H9 (cell line): ENCODE results near the gene CDK6. TPM values are rescaled to one million over a fixed set of nuclear protein-coding genes. Genes with fewer than 3 reads are reported as not detected.

Source experiments
- DNase-seq: peaks from one replicate; pipeline ENCODE4 v3.0.0-alpha.2; 2017
- H2AFZ ChIP-seq: one replicate; pipeline ENCODE4 v1.6.1; 2013; ENCODE audit warnings: mild to moderate bottlenecking, low read length, control low read depth, moderate library complexity
- H2AK5ac ChIP-seq: 2 replicates; pipeline ENCODE4 v1.6.1; 2013; ENCODE audit warnings: low read length, control low read depth, mixed read lengths; ENCODE audit not compliant: insufficient read length
- H2BK120ac ChIP-seq: one replicate; pipeline ENCODE4 v1.6.1; 2013; ENCODE audit warnings: low read depth, mild to moderate bottlenecking, low read length, control low read depth, inconsistent platforms; ENCODE audit not compliant: poor library complexity, severe bottlenecking
- H2BK12ac ChIP-seq: 2 replicates; pipeline ENCODE4 v1.6.1; 2013; ENCODE audit warnings: low read length, control low read depth, mixed read lengths, low read depth; ENCODE audit not compliant: insufficient read length
- H2BK15ac ChIP-seq: 2 replicates; pipeline ENCODE4 v1.6.1; 2013; ENCODE audit warnings: low read depth, low read length, control low read depth
- H2BK20ac ChIP-seq: one replicate; pipeline ENCODE4 v1.6.1; 2013; ENCODE audit warnings: low read depth, mild to moderate bottlenecking, low read length, control low read depth, inconsistent platforms; ENCODE audit not compliant: poor library complexity, severe bottlenecking
- H2BK5ac ChIP-seq: 2 replicates; pipeline ENCODE4 v1.6.1; 2013; ENCODE audit warnings: low read length, control low read depth, mixed read lengths; ENCODE audit not compliant: insufficient read length
- H3K14ac ChIP-seq: 2 replicates; pipeline ENCODE4 v1.6.1; 2013; ENCODE audit warnings: low read length, control low read depth; ENCODE audit not compliant: insufficient read depth
- H3K18ac ChIP-seq: 2 replicates; pipeline ENCODE4 v1.6.1; 2013; ENCODE audit warnings: low read depth, mild to moderate bottlenecking, mixed read lengths, low read length, control low read depth; ENCODE audit not compliant: insufficient read length
- H3K23ac ChIP-seq: 2 replicates; pipeline ENCODE4 v1.6.1; 2013; ENCODE audit warnings: low read length, control low read depth, mixed read lengths, low read depth; ENCODE audit not compliant: insufficient read length
- H3K23me2 ChIP-seq: 2 replicates; pipeline ENCODE4 v1.6.1; 2013; ENCODE audit warnings: low read depth, mild to moderate bottlenecking, mixed read lengths, low read length, control low read depth; ENCODE audit not compliant: insufficient read length, poor library complexity, severe bottlenecking
- H3K27ac ChIP-seq: 2 replicates; pipeline ENCODE4 v1.5.1; 2013; ENCODE audit warnings: low read length, control low read depth, mixed read lengths, low read depth; ENCODE audit not compliant: insufficient read length
- H3K27me3 ChIP-seq: 2 replicates; pipeline ENCODE4 v1.6.1; 2013; ENCODE audit warnings: low read length, control low read depth, inconsistent platforms; ENCODE audit not compliant: insufficient read depth
- H3K4ac ChIP-seq: 2 replicates; pipeline ENCODE4 v1.6.1; 2013; ENCODE audit warnings: low read depth, mild to moderate bottlenecking, control low read depth, inconsistent platforms, low read length, moderate library complexity
- H3K4me1 ChIP-seq: 2 replicates; pipeline ENCODE4 v1.6.1; 2013; ENCODE audit warnings: low read length, control low read depth, inconsistent platforms; ENCODE audit not compliant: insufficient read depth
- H3K4me2 ChIP-seq: 2 replicates; pipeline ENCODE4 v1.6.1; 2013; ENCODE audit warnings: low read length, control low read depth, mixed read lengths; ENCODE audit not compliant: insufficient read length, insufficient read depth
- H3K56ac ChIP-seq: 2 replicates; pipeline ENCODE4 v1.6.1; 2013; ENCODE audit warnings: low read depth, mild to moderate bottlenecking, mixed read lengths, low read length, control low read depth; ENCODE audit not compliant: insufficient read length
- H3K79me1 ChIP-seq: 2 replicates; pipeline ENCODE4 v1.6.1; 2013; ENCODE audit warnings: low read depth, mild to moderate bottlenecking, moderate library complexity, low read length, control low read depth, inconsistent platforms; ENCODE audit not compliant: insufficient read depth, poor library complexity, severe bottlenecking
- H3K79me2 ChIP-seq: 2 replicates; pipeline ENCODE4 v1.6.1; 2013; ENCODE audit warnings: low read length, control low read depth, inconsistent platforms; ENCODE audit not compliant: insufficient read depth
- H3K9ac ChIP-seq: 2 replicates; pipeline ENCODE4 v1.6.1; 2013; ENCODE audit warnings: low read length, control low read depth, mixed read lengths; ENCODE audit not compliant: insufficient read length; ENCODE audit errors: extremely low read depth
- H3K9me3 ChIP-seq: one replicate; pipeline ENCODE4 v1.6.1; 2013; ENCODE audit warnings: low read depth, low read length, inconsistent platforms; ENCODE audit not compliant: control insufficient read depth
- H3T11ph ChIP-seq: one replicate; pipeline ENCODE4 v1.6.1; 2013; ENCODE audit warnings: mild to moderate bottlenecking, low read length, control low read depth, inconsistent platforms
- H4K20me1 ChIP-seq: one replicate; pipeline ENCODE4 v1.6.1; 2013; ENCODE audit not compliant: control insufficient read depth, insufficient read length, insufficient read depth
- H4K5ac ChIP-seq: 2 replicates; pipeline ENCODE4 v1.6.1; 2013; ENCODE audit warnings: low read depth, mild to moderate bottlenecking, mixed read lengths, low read length, control low read depth; ENCODE audit not compliant: insufficient read length
- H4K8ac ChIP-seq: replicated peaks from 2 replicates; pipeline ENCODE4 v1.6.1; 2013; ENCODE audit warnings: low read length, control low read depth, mixed read lengths, low read depth; ENCODE audit not compliant: insufficient read length
- H4K91ac ChIP-seq: 2 replicates; pipeline ENCODE4 v1.6.1; 2013; ENCODE audit warnings: low read depth, mild to moderate bottlenecking, moderate library complexity, mixed read lengths, low read length, control low read depth; ENCODE audit not compliant: insufficient read length
- H3K27ac Mint-ChIP-seq, 3 experiments: 2 replicates in 2 of 3; 3 replicates in 1 of 3; pipeline ENCODE4 v1.8.0; 2020 to 2021; ENCODE audit warnings: mixed read lengths in 3 of 3, mild to moderate bottlenecking in 1 of 3, moderate library complexity in 1 of 3
- H3K27me3 Mint-ChIP-seq: 2 replicates; pipeline ENCODE4 v1.8.0; 2021; ENCODE audit warnings: low read depth, mild to moderate bottlenecking, moderate library complexity, mixed read lengths
- H3K36me3 Mint-ChIP-seq, 3 experiments: 2 replicates in 2 of 3; 3 replicates in 1 of 3; pipeline ENCODE4 v1.8.0; 2020 to 2021; ENCODE audit warnings: low read depth in 3 of 3, mixed read lengths in 3 of 3; ENCODE audit not compliant: insufficient read depth in 1 of 3
- H3K4me1 Mint-ChIP-seq, 2 experiments: 2 replicates each; pipeline ENCODE4 v1.8.0; 2020; ENCODE audit warnings: mixed read lengths in 2 of 2
- H3K4me3 Mint-ChIP-seq, 2 experiments: 2 replicates in 1 of 2; 3 replicates in 1 of 2; pipeline ENCODE4 v1.8.0; 2020 to 2021; ENCODE audit warnings: mild to moderate bottlenecking in 2 of 2, mixed read lengths in 2 of 2, moderate library complexity in 1 of 2
- H3K9me3 Mint-ChIP-seq, 2 experiments: 2 replicates in 1 of 2; 3 replicates in 1 of 2; pipeline ENCODE4 v1.8.0; 2020; ENCODE audit warnings: mild to moderate bottlenecking in 2 of 2, mixed read lengths in 2 of 2, moderate library complexity in 1 of 2
- CTCF ChIP-seq: fragments of 200-600 bp; sonication (generic); conservative IDR thresholded peaks from 3 replicates; pipeline ENCODE4 v1.8.0; 2021; ENCODE audit warnings: antibody characterized with exemption, mild to moderate bottlenecking
- WGBS: extraction: QIAGEN DNeasy Blood & Tissue Kit; methylation state at CpG from one replicate; pipeline ENCODE4 v1.1.7; 2013; ENCODE audit warnings: missing lambda C conversion rate, low lambda C conversion rate, mixed read lengths; ENCODE audit not compliant: insufficient read length; ENCODE audit errors: extremely low coverage; 5-methylcytosine and 5-hydroxymethylcytosine counted together
- total RNA-seq: library from RNA; stranded (reverse); gene quantifications from 2 replicates; pipeline ENCODE4 v1.2.1, GENCODE V29; 2021

The CDK6 gene
- total RNA-seq, 1 experiment from 2014 or later = 30.0 TPM

GRCh38 chr7:92799446-92800211, 36.7 kb downstream of the CDK6 start:
- no peaks in the 10 kb centered on the region for H3K27me3 Mint-ChIP-seq
- H3K4me1 Mint-ChIP-seq = no peaks in the 10 kb centered on the region; a peak in 1 of 4 replicates
- H3K9me3 ChIP-seq = no peaks in the 10 kb centered on the region
- no peak overlapping the region for H3K4me3 Mint-ChIP-seq
- H3K36me3 Mint-ChIP-seq = no peaks in the 10 kb centered on the region; a peak in 1 of 7 replicates
- no peaks in the 10 kb centered on the region for H3K27me3 ChIP-seq
- H3K4me2 ChIP-seq = no peak overlapping the region
- H3K4me1 ChIP-seq = no peaks in the 10 kb centered on the region
- H2BK120ac ChIP-seq = no peak overlapping the region
- no peak overlapping the region for H3K4ac ChIP-seq
- H2BK12ac ChIP-seq = no peak overlapping the region
- H3K23ac ChIP-seq = no peak overlapping the region
- H3K9me3 Mint-ChIP-seq = no peaks in the 10 kb centered on the region
- H4K5ac ChIP-seq = no peak overlapping the region
- no peaks in the 10 kb centered on the region for H3K79me1 ChIP-seq
- no peak overlapping the region for H3K9ac ChIP-seq
- no peak overlapping the region for H2BK15ac ChIP-seq
- no peak overlapping the region for H2BK20ac ChIP-seq
- no peak for TF ChIP-seq CTCF
- no peaks in the 10 kb centered on the region for H4K20me1 ChIP-seq
- no peak overlapping the region for H3K56ac ChIP-seq
- no CpG with 5 or more reads among the region's 3 CpGs for WGBS
- H3K79me2 ChIP-seq = no peaks in the 10 kb centered on the region
- no peak overlapping the region for H4K91ac ChIP-seq
- no peak overlapping the region for H2AK5ac ChIP-seq
- DNase-seq = no peak
- H4K8ac ChIP-seq = no peak overlapping the region
- no peak overlapping the region for H3T11ph ChIP-seq
- no peak overlapping the region for H2AFZ ChIP-seq
- no peaks in the 10 kb centered on the region for H3K23me2 ChIP-seq
- H2BK5ac ChIP-seq = no peak overlapping the region
- no peak overlapping the region for H3K18ac ChIP-seq
- no peak overlapping the region for H3K14ac ChIP-seq
- no peak overlapping the region for H3K27ac ChIP-seq
- no peak overlapping the region for H3K27ac Mint-ChIP-seq
